ENCODE results near the gene ADGRF5.

- TF ChIP-seq, protein P1, sequence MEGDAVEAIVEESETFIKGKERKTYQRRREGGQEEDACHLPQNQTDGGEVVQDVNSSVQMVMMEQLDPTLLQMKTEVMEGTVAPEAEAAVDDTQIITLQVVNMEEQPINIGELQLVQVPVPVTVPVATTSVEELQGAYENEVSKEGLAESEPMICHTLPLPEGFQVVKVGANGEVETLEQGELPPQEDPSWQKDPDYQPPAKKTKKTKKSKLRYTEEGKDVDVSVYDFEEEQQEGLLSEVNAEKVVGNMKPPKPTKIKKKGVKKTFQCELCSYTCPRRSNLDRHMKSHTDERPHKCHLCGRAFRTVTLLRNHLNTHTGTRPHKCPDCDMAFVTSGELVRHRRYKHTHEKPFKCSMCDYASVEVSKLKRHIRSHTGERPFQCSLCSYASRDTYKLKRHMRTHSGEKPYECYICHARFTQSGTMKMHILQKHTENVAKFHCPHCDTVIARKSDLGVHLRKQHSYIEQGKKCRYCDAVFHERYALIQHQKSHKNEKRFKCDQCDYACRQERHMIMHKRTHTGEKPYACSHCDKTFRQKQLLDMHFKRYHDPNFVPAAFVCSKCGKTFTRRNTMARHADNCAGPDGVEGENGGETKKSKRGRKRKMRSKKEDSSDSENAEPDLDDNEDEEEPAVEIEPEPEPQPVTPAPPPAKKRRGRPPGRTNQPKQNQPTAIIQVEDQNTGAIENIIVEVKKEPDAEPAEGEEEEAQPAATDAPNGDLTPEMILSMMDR (IDR thresholded peaks at IDR 0.05; ENCODE audit: low read depth, low read length) = no peak
- TF ChIP-seq POLR2A (IDR thresholded peaks at IDR 0.05; ENCODE audit: extremely low read depth, insufficient read length) = no peak
- no peak for TF ChIP-seq MAX (IDR thresholded peaks at IDR 0.05; ENCODE audit: low read depth, low read length)
Observed at GRCh38 chr6:46969206-46969605, 47.5 kb upstream of the ADGRF5 start.
